H1 (cell line): Measurements from ENCODE around the gene STAM2. TPM values are rescaled to one million over a fixed set of nuclear protein-coding genes. Genes with fewer than 3 reads are reported as not detected.

Experiments
- ASH2L ChIP-seq: fragments of 200-600, 300-600 bp; sonication (generic); IDR thresholded peaks from one replicate; pipeline ENCODE4 v1.7.1; 2017; ENCODE audit warnings: low read length
- BCL11A ChIP-seq, 2 experiments: IDR thresholded peaks; one replicate each; pipeline ENCODE4 v1.6.1; 2011; ENCODE audit warnings: low read depth in 2 of 2, low read length in 2 of 2, mild to moderate bottlenecking in 2 of 2
- CTBP2 ChIP-seq: IDR thresholded peaks from 2 replicates; pipeline ENCODE4 v1.7.0; 2011; ENCODE audit warnings: borderline replicate concordance, mild to moderate bottlenecking, moderate library complexity, mixed read lengths, low read length; ENCODE audit not compliant: insufficient read depth, insufficient read length
- JUN ChIP-seq: IDR thresholded peaks from 2 replicates; pipeline ENCODE4 v1.6.1; 2011; ENCODE audit warnings: low read depth, mild to moderate bottlenecking, improper control_type of control experiment, low read length
- KDM1A ChIP-seq: fragments of 200-600, 300-600 bp; sonication (generic); IDR thresholded peaks from 2 replicates; pipeline ENCODE4 v1.7.1; 2016; ENCODE audit warnings: mild to moderate bottlenecking, low read length, borderline replicate concordance
- NRF1 ChIP-seq: IDR thresholded peaks from 2 replicates; pipeline ENCODE4 v1.6.1; 2011; ENCODE audit warnings: mild to moderate bottlenecking, low read depth, low read length, improper control_type of control experiment
- polyA plus RNA-seq, 7 experiments: library from polyadenylated mRNA; depleted of rRNA in 3 of 7; stranded (reverse) in 5 of 7; unstranded in 2 of 7; fragments of >200 nt in 5 of 7; fragments of 200-250 nt in 2 of 7; gene quantifications; 1 replicate in 5 of 7; 2 replicates in 1 of 7; 4 replicates in 1 of 7; pipeline versions ENCODE4 v1.2.1 to v1.2.3, GENCODE V29; 2011 to 2013; ENCODE audit warnings: missing spikeins in 2 of 7, mixed read lengths in 2 of 7
- total RNA-seq: library from RNA; stranded (reverse); fragmentation: NEBNext Ultra II Directional; extraction: Animal tissue kit (Norgen Biotek cat#: 25700); gene quantifications from 2 replicates; pipeline ENCODE4 v1.2.1, GENCODE V29; 2021

STAM2 gene
- total and polyA plus RNA-seq, 2 of the 8 experiments (the other 6 are each of a cell fraction or from before 2014, with no cell fraction given) = 5.4 to 9.4 TPM

GRCh38 chr2:152221839-152222238 is 46.3 kb upstream of the STAM2 start (continued):
- TF ChIP-seq CTBP2 (no peak), BCL11A (IDR thresholded peaks at IDR 0.05; ENCODE audit: low read depth in 2 of 2, low read length in 2 of 2) (no peak), JUN (no peak), ASH2L (no peak), NRF1 (no peak), KDM1A (no peak)
- TF ChIP-seq, all 59 proteins: peak for 0
